A549 (cell line): ENCODE results near the gene CLDN4. TPM values are rescaled to one million over a fixed set of nuclear protein-coding genes. Genes with fewer than 3 reads are reported as not detected.
A peak's percentile ranks its signal among the peaks of the same experiment; 100 is the strongest.

Source experiments
- ATAC-seq, 2 experiments: fragments of 200-7000 bp in 1 of 2; fragments of >200 bp in 1 of 2; cut with Nextera tagmentation in 1 of 2; cut with Tn5 transposase in 1 of 2; 3 replicates each; pipeline versions ENCODE4 v1.8.0 to v1.9.1; 2018 to 2020; ENCODE audit warnings: mild to moderate bottlenecking in 1 of 2, moderate library complexity in 1 of 2
- CTCF ChIA-PET: fragments of 300-600 bp; sonication (Branson Sonifier 250); formaldehyde crosslinking; extraction: SDS; loops from one replicate; lab custom pipeline; 2021; ENCODE audit warnings: antibody characterized with exemption, inconsistent platforms; lab: Yijun Ruan, JAX
- POLR2A ChIA-PET: fragments of 350-600 bp; formaldehyde crosslinking; extraction: SDS; loops from one replicate; lab custom pipeline; 2021; ENCODE audit warnings: antibody characterized with exemption, inconsistent platforms; lab: Yijun Ruan, JAX
- DNase-seq, 2 experiments: peaks; one replicate each; pipeline versions ENCODE4 v3.0.0 to v3.0.0-alpha.2; 2011 to 2016; ENCODE audit warnings: low read depth in 1 of 2, low spot score in 1 of 2
- FAIRE-seq: peaks from 2 replicates; lab custom pipeline; 2011; peaks lifted over from hg19 to GRCh38; lab: Jason Lieb, UNC
- H3K27ac ChIP-seq, 2 experiments: fragments of >200 bp; sonication (Bioruptor Twin); formaldehyde crosslinking; 3 replicates each; pipeline ENCODE4 v1.5.1; 2016 to 2017
- H3K4me1 ChIP-seq: fragments of >200 bp; sonication (Bioruptor Twin); formaldehyde crosslinking; 3 replicates; pipeline ENCODE4 v1.6.1; 2016
- H3K4me2 ChIP-seq: fragments of >200 bp; sonication (Bioruptor Twin); formaldehyde crosslinking; 3 replicates; pipeline ENCODE4 v1.6.1; 2016
- H3K4me3 ChIP-seq: fragments of >200 bp; sonication (Bioruptor Twin); formaldehyde crosslinking; 3 replicates; pipeline ENCODE4 v1.5.1; 2016
- H3K9me3 ChIP-seq: fragments of >200 bp; sonication (Bioruptor Twin); formaldehyde crosslinking; 3 replicates; pipeline ENCODE4 v1.6.1; 2016
- CBX2 ChIP-seq: fragments of 200-600 bp; sonication (generic); IDR thresholded peaks from 2 replicates; pipeline ENCODE4 v1.6.1; 2016; ENCODE audit warnings: low read depth, mild to moderate bottlenecking, borderline replicate concordance
- CHD2 ChIP-seq: fragments of 150-350 bp; IDR thresholded peaks from 2 replicates; pipeline ENCODE4 v1.6.1; 2014; ENCODE audit warnings: low read length; ENCODE audit not compliant: partially characterized antibody
- EP300 ChIP-seq, 2 experiments: fragments of >200 bp; sonication (Bioruptor Twin); formaldehyde crosslinking; IDR thresholded peaks; 2 replicates in 1 of 2; 3 replicates in 1 of 2; pipeline ENCODE4 v1.6.1; 2016 to 2017
- ESRRA ChIP-seq: fragments of 150-350 bp; IDR thresholded peaks from 2 replicates; pipeline ENCODE4 v1.6.1; 2014; ENCODE audit warnings: mild to moderate bottlenecking, low read length, borderline replicate concordance
- JUN ChIP-seq, 2 experiments: fragments of >200 bp; sonication (Bioruptor Twin); formaldehyde crosslinking; IDR thresholded peaks; 2 replicates in 1 of 2; 3 replicates in 1 of 2; pipeline ENCODE4 v1.6.1; 2016 to 2017
- JUNB ChIP-seq: fragments of >200 bp; sonication (Bioruptor Twin); formaldehyde crosslinking; IDR thresholded peaks from 2 replicates; pipeline ENCODE4 v1.6.1; 2016
- MAFK ChIP-seq: fragments of 450-650 bp; IDR thresholded peaks from 2 replicates; pipeline ENCODE4 v1.6.1; 2014; ENCODE audit not compliant: partially characterized antibody
- PBX3 ChIP-seq: IDR thresholded peaks from 2 replicates; pipeline ENCODE4 v1.6.1; 2012
- POLR2A ChIP-seq: IDR thresholded peaks from 2 replicates; pipeline ENCODE4 v1.6.1; 2012; ENCODE audit warnings: mild to moderate bottlenecking, low read length
- SREBF2 ChIP-seq: fragments of 450-650 bp; IDR thresholded peaks from 2 replicates; pipeline ENCODE4 v1.6.1; 2014; ENCODE audit warnings: mild to moderate bottlenecking, moderate library complexity
- ZFP36 ChIP-seq: fragments of 450-650 bp; IDR thresholded peaks from 2 replicates; pipeline ENCODE4 v1.6.1; 2014; ENCODE audit warnings: borderline replicate concordance; ENCODE audit not compliant: partially characterized antibody
- WGBS: methylation state at CpG from one replicate; pipeline ENCODE4 v1.1.6; 2017; ENCODE audit errors: missing lambda C conversion rate; 5-methylcytosine and 5-hydroxymethylcytosine counted together
- polyA plus RNA-seq, 4 experiments: library from polyadenylated mRNA; depleted of rRNA in 3 of 4; stranded (reverse); fragments of >200 nt; fragmentation: RNase III in 1 of 4; extraction: RNeasy Plus Mini Kit Qiagen cat#74134 plus additional on column Dnase treatment in 1 of 4; gene quantifications; 2 replicates in 3 of 4; 3 replicates in 1 of 4; pipeline ENCODE4 v1.2.3, GENCODE V29; 2011 to 2017
- TF ChIP-seq, protein P1 (sequence below): IDR thresholded peaks from 2 replicates; pipeline ENCODE4 v1.6.1; 2012

CLDN4 gene
- polyA plus RNA-seq, 2 of the 4 experiments (the other 2 are of a cell fraction), result 1.5 to 2.4 TPM

DNA sequence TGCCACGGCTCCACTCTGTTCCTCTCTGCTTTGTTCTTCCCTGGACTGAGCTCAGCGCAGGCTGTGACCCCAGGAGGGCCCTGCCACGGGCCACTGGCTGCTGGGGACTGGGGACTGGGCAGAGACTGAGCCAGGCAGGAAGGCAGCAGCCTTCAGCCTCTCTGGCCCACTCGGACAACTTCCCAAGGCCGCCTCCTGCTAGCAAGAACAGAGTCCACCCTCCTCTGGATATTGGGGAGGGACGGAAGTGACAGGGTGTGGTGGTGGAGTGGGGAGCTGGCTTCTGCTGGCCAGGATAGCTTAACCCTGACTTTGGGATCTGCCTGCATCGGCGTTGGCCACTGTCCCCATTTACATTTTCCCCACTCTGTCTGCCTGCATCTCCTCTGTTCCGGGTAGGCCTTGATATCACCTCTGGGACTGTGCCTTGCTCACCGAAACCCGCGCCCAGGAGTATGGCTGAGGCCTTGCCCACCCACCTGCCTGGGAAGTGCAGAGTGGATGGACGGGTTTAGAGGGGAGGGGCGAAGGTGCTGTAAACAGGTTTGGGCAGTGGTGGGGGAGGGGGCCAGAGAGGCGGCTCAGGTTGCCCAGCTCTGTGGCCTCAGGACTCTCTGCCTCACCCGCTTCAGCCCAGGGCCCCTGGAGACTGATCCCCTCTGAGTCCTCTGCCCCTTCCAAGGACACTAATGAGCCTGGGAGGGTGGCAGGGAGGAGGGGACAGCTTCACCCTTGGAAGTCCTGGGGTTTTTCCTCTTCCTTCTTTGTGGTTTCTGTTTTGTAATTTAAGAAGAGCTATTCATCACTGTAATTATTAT lies 1.2 kb downstream of the CLDN4 start:
- WGBS, result 81% methylated on average over 14 of the region's 16 CpGs
- TF ChIP-seq MAFK (no peak), PBX3 (no peak), POLR2A (peak; percentile 16; the same call in 1 of the 2 replicates), JUNB (no peak), SREBF2 (no peak)
- Histone ChIP-seq H3K9me3 (no peaks in the 10 kb centered on the region), H3K4me1 (peaks cover 65% of the 10 kb centered on the region), H3K4me3 (no peak overlapping the region), H3K27ac (peak overlapping the region; percentile 75 to 86; a peak in 5 of 6 replicates), H3K4me2 (peak overlapping the region; percentile 69; the same call in 1 of the 3 replicates)
- DNase-seq (no peak), ATAC-seq (peak in 1 of 2 experiments; percentile 3; a peak in 1 of 6 replicates), FAIRE-seq (no peak)
- POLR2A ChIA-PET, result interaction anchor here (3.3 kb wide), 1 partner anchor 10 kb away, joined by 21 read pairs; the partner anchor contains the start of gene METTL27
- CTCF ChIA-PET, result interaction anchor here (0.6 to 3.7 kb wide), 5 partner anchors 9 to 98 kb away, joined by 3 to 13 read pairs (median 4); no protein-coding TSS in a partner anchor

GRCh38 chr7:73832806-73833205 lies 2.0 kb downstream of the CLDN4 start:
- Histone ChIP-seq H3K27ac (peak overlapping the region; percentile 75 to 86), H3K4me2 (peak overlapping the region; percentile 69), H3K4me1 (peaks cover 57% of the 10 kb centered on the region), H3K9me3 (no peaks in the 10 kb centered on the region), H3K4me3 (no peak overlapping the region)
- no peak for TF ChIP-seq PBX3
- ATAC-seq, result no peak
- FAIRE-seq, result no peak
- DNase-seq, result no peak
- ChIA-PET CTCF (interaction anchor here (0.6 to 3.7 kb wide), 4 partner anchors 10 to 22 kb away, joined by 3 to 13 read pairs (median 4); no protein-coding TSS in a partner anchor), POLR2A (interaction anchor here (1.5 to 3.3 kb wide), 3 partner anchors 9 to 18 kb away, joined by 4 to 21 read pairs (median 6); partner anchors contain the start of gene METTL27)
- 79% methylated on average over 13 of the region's 13 CpGs for WGBS

- peaks cover 52% of the 10 kb centered on the region for H3K4me1 ChIP-seq
- peak; percentile 84 for TF ChIP-seq MAFK
- TF ChIP-seq, protein P1, sequence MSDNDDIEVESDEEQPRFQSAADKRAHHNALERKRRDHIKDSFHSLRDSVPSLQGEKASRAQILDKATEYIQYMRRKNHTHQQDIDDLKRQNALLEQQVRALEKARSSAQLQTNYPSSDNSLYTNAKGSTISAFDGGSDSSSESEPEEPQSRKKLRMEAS, result no peak
- peak; percentile 61 for TF ChIP-seq ZFP36
- TF ChIP-seq CBX2, result no peak
- TF ChIP-seq EP300 (IDR thresholded peaks at IDR 0.05), result no peak
- TF ChIP-seq JUN (IDR thresholded peaks at IDR 0.05), result 0 out of 5 replicates have a peak, but pooled peaks of 1 of the 2 experiments have one; percentile 20
- TF ChIP-seq CHD2, result no peak
- no peak for TF ChIP-seq ESRRA
- peak overlapping the region; percentile 69 for H3K4me2 ChIP-seq
- H3K9me3 ChIP-seq, result no peaks in the 10 kb centered on the region
- H3K27ac ChIP-seq, result peak overlapping the region; percentile 75 to 86
- no peak overlapping the region for H3K4me3 ChIP-seq
- 61% methylated on average over 9 of the region's 13 CpGs for WGBS
- CTCF ChIA-PET, result interaction anchor here (0.6 to 3.7 kb wide), 4 partner anchors 11 to 22 kb away, joined by 3 to 13 read pairs (median 4); no protein-coding TSS in a partner anchor
- peak; percentile 37 to 52; a peak in 3 of 6 replicates for ATAC-seq
- FAIRE-seq, result no peak
- POLR2A ChIA-PET, result interaction anchor here (1.5 to 3.3 kb wide), 3 partner anchors 9 to 17 kb away, joined by 4 to 21 read pairs (median 6); partner anchors contain the start of gene METTL27
- peak in 1 of 2 experiments; percentile 51 for DNase-seq
Observed at GRCh38 chr7:73833251-73833919, 2.6 kb downstream of the CLDN4 start.
